HG03575 (cell line): ENCODE results near the gene TMPRSS2.
"Not testable (repeated sequence)": the region's sequence is repeated elsewhere in the genome, so short reads cannot be mapped to it uniquely, and the experiment has no call there.

ENCODE experiments used
- ATAC-seq: cut with Tn5 transposase; IDR thresholded peaks from one replicate; pipeline ENCODE4 v1.9.1; 2021; ENCODE audit not compliant: unreplicated experiment, insufficient number of reproducible peaks, low FRiP score; ENCODE audit errors: extremely low read depth

Gene TMPRSS2

DNA sequence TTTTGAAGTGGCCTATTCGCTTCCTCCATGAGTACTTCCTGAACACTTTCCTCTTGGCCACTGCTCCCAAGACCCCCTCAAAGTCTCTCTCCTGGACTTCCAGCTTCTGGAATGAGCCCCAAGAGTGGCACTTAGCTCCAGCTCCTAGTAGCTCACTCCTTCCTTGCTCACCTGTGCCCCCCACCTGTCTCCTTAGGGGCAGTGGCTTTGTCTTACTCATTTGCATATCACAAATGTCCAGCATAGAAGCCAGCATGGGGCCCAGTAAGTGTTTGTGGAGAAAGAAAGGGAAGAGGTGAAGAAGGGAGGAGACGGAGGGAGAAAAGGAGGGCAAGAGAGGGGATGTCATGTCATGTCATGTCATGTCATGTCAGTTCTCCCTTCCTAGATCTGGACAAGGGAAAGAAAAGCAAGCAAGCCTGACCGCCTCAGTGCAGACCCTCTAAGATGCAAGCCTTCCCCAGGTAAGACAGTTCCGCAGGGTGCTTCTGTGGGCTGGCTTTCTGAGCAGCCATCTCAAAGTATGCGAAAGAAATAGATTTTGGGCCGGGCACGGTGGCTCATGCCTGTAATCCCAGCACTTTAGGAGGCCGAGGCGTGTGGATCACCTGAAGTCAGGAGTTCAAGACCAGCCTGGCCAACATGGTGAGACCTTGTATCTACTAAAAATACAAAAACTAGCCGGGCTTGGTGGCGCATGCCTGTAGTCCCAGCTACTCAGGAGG, 88.8 kb downstream of the TMPRSS2 start:
- ATAC-seq: no peak

DNA sequence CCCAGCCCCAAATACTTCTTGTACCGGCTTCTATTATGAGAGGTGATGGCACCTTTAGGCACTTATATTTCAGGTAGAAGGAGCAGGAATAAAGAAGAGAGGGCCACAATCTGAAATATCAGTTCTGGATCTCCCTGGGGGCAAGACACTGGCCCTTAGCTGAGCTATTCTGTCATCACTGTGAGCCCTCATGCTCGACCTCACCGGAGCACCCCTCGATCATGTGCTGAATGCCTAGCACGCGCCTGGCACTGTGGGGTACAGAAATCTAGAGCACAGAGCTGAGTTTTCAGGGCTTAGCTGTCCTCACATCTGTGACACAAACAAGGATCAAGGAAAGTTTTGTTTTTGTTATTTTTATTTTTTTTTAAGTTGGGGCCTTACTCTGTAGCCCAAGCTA, 89.6 kb downstream of the TMPRSS2 start:
- no peak for ATAC-seq

- not testable (repeated sequence) for ATAC-seq
These were observed 90.5 kb downstream of the TMPRSS2 start for GRCh38 chr21:41417505-41417904.
